Natural killer cell (primary cell): ENCODE results near the gene DYRK3. TPM values are rescaled to one million over a fixed set of nuclear protein-coding genes. Genes with fewer than 3 reads are reported as not detected.

Experiments
- ATAC-seq, 3 donors: fragments of 150-1000 bp in 2 of 3; fragments of 200-7000 bp in 1 of 3; cut with Tn5 transposase; 1 replicate in 1 of 3; 2 replicates in 2 of 3; pipeline ENCODE4 v1.10.0; 2021; ENCODE audit warnings: mild to moderate bottlenecking in 2 of 3, moderate library complexity in 2 of 3
- DNase-seq, 2 donors: peaks; one replicate each; pipeline versions ENCODE4 v3.0.0 to v3.0.0-alpha.2; 2013 to 2021; ENCODE audit warnings: mixed read lengths in 1 of 2
- H3K27ac ChIP-seq: one replicate; pipeline ENCODE4 v1.5.1; 2013; ENCODE audit warnings: mild to moderate bottlenecking, low read length
- H3K27me3 ChIP-seq: one replicate; pipeline ENCODE4 v1.6.1; 2013; ENCODE audit warnings: low read length; ENCODE audit not compliant: control insufficient read depth, insufficient read depth
- H3K36me3 ChIP-seq: one replicate; pipeline ENCODE4 v1.6.1; 2013; ENCODE audit warnings: low read length; ENCODE audit not compliant: control insufficient read depth, insufficient read depth
- H3K4me1 ChIP-seq: one replicate; pipeline ENCODE4 v1.6.1; 2013; ENCODE audit warnings: low read length; ENCODE audit not compliant: control insufficient read depth, insufficient read depth
- H3K4me3 ChIP-seq: one replicate; pipeline ENCODE4 v1.5.1; 2013; ENCODE audit warnings: low read length
- H3K9me3 ChIP-seq: one replicate; pipeline ENCODE4 v1.6.1; 2013; ENCODE audit warnings: low read length; ENCODE audit not compliant: control insufficient read depth, insufficient read depth
- H3K27ac Mint-ChIP-seq, 2 donors: one replicate each; pipeline ENCODE4 v1.8.0; 2022; ENCODE audit warnings: mild to moderate bottlenecking in 2 of 2, mixed read lengths in 2 of 2, moderate library complexity in 1 of 2
- H3K27me3 Mint-ChIP-seq, 2 donors: one replicate each; pipeline ENCODE4 v1.8.0; 2022; ENCODE audit warnings: low read depth in 2 of 2, mixed read lengths in 2 of 2
- H3K36me3 Mint-ChIP-seq: one replicate; pipeline ENCODE4 v1.8.0; 2022; ENCODE audit warnings: mixed read lengths
- H3K4me1 Mint-ChIP-seq, 2 donors: one replicate each; pipeline ENCODE4 v1.8.0; 2022; ENCODE audit warnings: mixed read lengths in 2 of 2
- H3K4me3 Mint-ChIP-seq: one replicate; pipeline ENCODE4 v1.8.0; 2022; ENCODE audit warnings: mild to moderate bottlenecking, moderate library complexity, mixed read lengths
- H3K9me3 Mint-ChIP-seq, 2 donors: one replicate each; pipeline ENCODE4 v1.8.0; 2022; ENCODE audit warnings: mixed read lengths in 2 of 2
- WGBS: methylation state at CpG from one replicate; pipeline ENCODE4 v1.1.7; 2013; ENCODE audit warnings: missing lambda C conversion rate; ENCODE audit not compliant: insufficient coverage; 5-methylcytosine and 5-hydroxymethylcytosine counted together
- intact Hi-C: fragments of 100-400 bp; cut with micrococcal nuclease; formaldehyde crosslinking; loops from one replicate; pipeline ENCODE4 v1.14.2; 2022
- total RNA-seq, 4 donors: library from RNA; stranded (reverse); fragments of 120-200 nt in 1 of 4; gene quantifications; one replicate each; pipeline versions ENCODE4 v1.2.3 to v1.2.4, GENCODE V29; 2013 to 2022
- TF ChIP-seq, protein P1 (sequence below): fragments of 200-600 bp; IDR thresholded peaks from one replicate; pipeline ENCODE4 v1.8.0; 2022; ENCODE audit warnings: antibody characterized with exemption

DYRK3 gene
- total RNA-seq, 3 donors from 2014 or later (not counting 1 experiment from before 2014, with no cell fraction given), result 0.16 to 0.66 (median 0.43) TPM

DNA sequence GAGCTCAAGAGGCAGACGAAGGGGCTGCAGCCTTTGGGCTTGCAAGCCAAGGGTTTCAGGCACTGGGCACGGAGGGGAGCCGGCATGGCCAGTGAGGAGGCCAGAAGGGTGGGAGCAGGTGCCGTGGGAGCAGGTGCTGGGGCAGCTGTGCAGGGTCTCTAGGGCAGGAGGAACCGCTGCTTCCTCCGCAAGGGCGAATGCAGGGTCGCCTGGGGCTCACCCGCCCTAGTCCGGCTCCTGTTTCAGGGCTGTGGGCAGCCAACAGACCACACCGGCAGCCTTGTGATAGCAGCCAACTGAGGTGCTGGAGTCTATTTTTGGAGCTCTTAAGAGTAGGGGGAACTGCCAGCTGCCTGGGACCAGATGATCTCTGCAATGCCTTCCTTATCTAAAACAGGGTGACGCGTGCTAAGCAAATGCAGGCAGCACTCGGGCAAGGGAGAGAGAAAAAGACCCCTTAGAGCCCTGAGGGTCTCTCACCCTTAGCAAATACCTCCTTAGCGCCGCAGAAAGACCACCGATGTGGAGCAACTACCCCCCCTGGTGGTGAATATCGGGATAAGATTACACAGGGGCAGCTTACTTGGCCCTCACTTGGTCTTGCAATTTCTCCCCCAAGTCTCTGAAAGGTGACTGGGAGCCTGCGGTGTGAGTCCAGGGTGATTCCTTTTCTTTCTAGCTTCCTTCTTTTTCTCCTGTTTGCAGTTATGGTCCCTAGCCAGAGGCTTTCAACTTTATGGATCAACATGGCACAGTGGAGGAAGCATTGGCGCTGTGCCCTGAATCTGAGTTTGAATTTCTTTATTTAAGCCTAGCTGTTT, 28.7 kb downstream of the DYRK3 start:
- Mint-ChIP-seq H3K4me1 (peaks cover 22% of the 10 kb centered on the region in 2 donors), H3K27me3 (peaks cover 11 to 16% of the 10 kb centered on the region in 2 donors), H3K27ac (no peak overlapping the region), H3K4me3 (peak overlapping the region; percentile 25), H3K9me3 (no peaks in the 10 kb centered on the region), H3K36me3 (no peaks in the 10 kb centered on the region)
- DNase-seq, result peak; percentile 59 to 88
- no peaks in the 10 kb centered on the region for H3K36me3 ChIP-seq
- H3K27ac ChIP-seq, result no peak overlapping the region
- H3K9me3 ChIP-seq, result no peaks in the 10 kb centered on the region
- peaks cover 22% of the 10 kb centered on the region for H3K4me1 ChIP-seq
- H3K4me3 ChIP-seq, result no peak overlapping the region
- peak; percentile 84 to 92 (median 85) for ATAC-seq
- intact Hi-C loops, result loop anchor here (1.0 to 10.0 kb wide), 5 partner anchors 30 to 202 kb away; no protein-coding TSS in a partner anchor
- 7% methylated on average over 20 of the region's 20 CpGs for WGBS
- TF ChIP-seq, protein P1, sequence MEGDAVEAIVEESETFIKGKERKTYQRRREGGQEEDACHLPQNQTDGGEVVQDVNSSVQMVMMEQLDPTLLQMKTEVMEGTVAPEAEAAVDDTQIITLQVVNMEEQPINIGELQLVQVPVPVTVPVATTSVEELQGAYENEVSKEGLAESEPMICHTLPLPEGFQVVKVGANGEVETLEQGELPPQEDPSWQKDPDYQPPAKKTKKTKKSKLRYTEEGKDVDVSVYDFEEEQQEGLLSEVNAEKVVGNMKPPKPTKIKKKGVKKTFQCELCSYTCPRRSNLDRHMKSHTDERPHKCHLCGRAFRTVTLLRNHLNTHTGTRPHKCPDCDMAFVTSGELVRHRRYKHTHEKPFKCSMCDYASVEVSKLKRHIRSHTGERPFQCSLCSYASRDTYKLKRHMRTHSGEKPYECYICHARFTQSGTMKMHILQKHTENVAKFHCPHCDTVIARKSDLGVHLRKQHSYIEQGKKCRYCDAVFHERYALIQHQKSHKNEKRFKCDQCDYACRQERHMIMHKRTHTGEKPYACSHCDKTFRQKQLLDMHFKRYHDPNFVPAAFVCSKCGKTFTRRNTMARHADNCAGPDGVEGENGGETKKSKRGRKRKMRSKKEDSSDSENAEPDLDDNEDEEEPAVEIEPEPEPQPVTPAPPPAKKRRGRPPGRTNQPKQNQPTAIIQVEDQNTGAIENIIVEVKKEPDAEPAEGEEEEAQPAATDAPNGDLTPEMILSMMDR, result peak; percentile 94
- H3K27me3 ChIP-seq, result peaks cover 4% of the 10 kb centered on the region

DNA sequence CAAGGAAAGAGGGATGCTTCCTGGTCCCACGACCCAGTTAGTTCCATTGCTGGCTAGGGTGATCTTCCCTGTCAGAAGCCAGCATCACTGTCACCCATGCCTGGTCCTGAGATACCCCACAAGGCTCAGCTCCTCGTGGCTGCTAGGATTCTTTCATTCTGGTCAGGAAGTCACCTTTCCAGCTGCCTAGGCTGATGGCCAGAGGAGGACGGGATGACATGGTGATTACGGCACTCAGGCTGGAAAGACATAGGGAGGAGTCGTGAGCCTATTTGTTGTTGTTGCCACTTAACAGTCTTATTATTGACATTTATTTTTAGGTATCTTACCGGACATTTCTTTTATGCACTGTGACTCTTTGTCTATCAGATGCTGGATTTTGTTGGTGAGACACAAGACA, 29.4 kb downstream of the DYRK3 start:
- no peaks in the 10 kb centered on the region for H3K9me3 Mint-ChIP-seq
- no peak for ATAC-seq
- DNase-seq, result no peak
- no peak overlapping the region for H3K4me3 ChIP-seq
- H3K4me3 Mint-ChIP-seq, result no peak overlapping the region
- peaks cover 4% of the 10 kb centered on the region for H3K27me3 ChIP-seq
- intact Hi-C loops, result loop anchor here (1.0 to 10.0 kb wide), 5 partner anchors 30 to 202 kb away; no protein-coding TSS in a partner anchor
- no peak overlapping the region for H3K27ac ChIP-seq
- WGBS, result 62% methylated on average over 4 of the region's 6 CpGs
- peaks cover 11 to 16% of the 10 kb centered on the region in 2 donors for H3K27me3 Mint-ChIP-seq
- H3K36me3 ChIP-seq, result no peaks in the 10 kb centered on the region
- H3K9me3 ChIP-seq, result no peaks in the 10 kb centered on the region
- TF ChIP-seq, protein P1, result no peak
- no peak overlapping the region for H3K27ac Mint-ChIP-seq
- H3K36me3 Mint-ChIP-seq, result no peaks in the 10 kb centered on the region
- peaks cover 22% of the 10 kb centered on the region in 2 donors for H3K4me1 Mint-ChIP-seq
- peaks cover 24% of the 10 kb centered on the region for H3K4me1 ChIP-seq

- intact Hi-C loops, result loop anchor here (10.0 kb wide), 1 partner anchor 61 kb away; no protein-coding TSS in a partner anchor
These were observed 30.8 kb downstream of the DYRK3 start for GRCh38 chr1:206666031-206666561.

More at GRCh38 chr1:206666031-206666561, 30.8 kb downstream of the DYRK3 start:
- Histone ChIP-seq H3K36me3 (no peaks in the 10 kb centered on the region), H3K27me3 (peaks cover 4% of the 10 kb centered on the region), H3K4me3 (no peak overlapping the region), H3K27ac (no peak overlapping the region), H3K4me1 (peaks cover 24% of the 10 kb centered on the region), H3K9me3 (no peaks in the 10 kb centered on the region)
- H3K4me1 Mint-ChIP-seq, result peaks cover 22% of the 10 kb centered on the region in 2 donors
- H3K4me3 Mint-ChIP-seq, result no peak overlapping the region
- H3K36me3 Mint-ChIP-seq, result no peaks in the 10 kb centered on the region
- WGBS, result 97% methylated on average over 3 of the region's 3 CpGs
- TF ChIP-seq, protein P1, result no peak
- no peak for DNase-seq
- no peaks in the 10 kb centered on the region for H3K9me3 Mint-ChIP-seq
- peaks cover 14 to 16% of the 10 kb centered on the region in 2 donors for H3K27me3 Mint-ChIP-seq
- no peak for ATAC-seq
- H3K27ac Mint-ChIP-seq, result no peak overlapping the region
